HG03457 (cell line): ENCODE measurements around the gene CCDC122.

Experiments used
- ATAC-seq: cut with Tn5 transposase; IDR thresholded peaks from one replicate; pipeline ENCODE4 v1.9.1; 2021; ENCODE audit warnings: moderate number of reproducible peaks; ENCODE audit not compliant: unreplicated experiment

The CCDC122 gene

GRCh38 chr13:43805071-43805468 lies 74.5 kb downstream of the CCDC122 start:
- ATAC-seq = no peak

GRCh38 chr13:43804461-43805070 lies 75.0 kb downstream of the CCDC122 start:
- ATAC-seq = no peak

- no peak for ATAC-seq
Measured at GRCh38 chr13:43802511-43802910, 77.0 kb downstream of the CCDC122 start.

GRCh38 chr13:43800828-43801227 lies 78.7 kb downstream of the CCDC122 start:
- no peak for ATAC-seq

GRCh38 chr13:43799191-43799590 lies 80.3 kb downstream of the CCDC122 start:
- no peak for ATAC-seq

GRCh38 chr13:43797869-43798268 lies 81.7 kb downstream of the CCDC122 start:
- no peak for ATAC-seq

- ATAC-seq = no peak
Measured at GRCh38 chr13:43797159-43797558, 82.4 kb downstream of the CCDC122 start.

GRCh38 chr13:43794416-43794815 lies 85.1 kb downstream of the CCDC122 start:
- ATAC-seq = no peak

- ATAC-seq = no peak
Measured at GRCh38 chr13:43792076-43792881, 87.3 kb downstream of the CCDC122 start.

GRCh38 chr13:43787997-43788396 lies 91.5 kb downstream of the CCDC122 start:
- no peak for ATAC-seq

GRCh38 chr13:43787518-43787891 lies 92.0 kb downstream of the CCDC122 start:
- ATAC-seq = no peak

- ATAC-seq = no peak
Measured at GRCh38 chr13:43786766-43787517, 92.6 kb downstream of the CCDC122 start, which contains the start of gene ENOX1. Gene ENOX1 (minus strand): TSS chr13:43786972.

- ATAC-seq = no peak
Measured at GRCh38 chr13:43786472-43786765, 93.1 kb downstream of the CCDC122 start.
